AG09309 (cell line): ENCODE measurements around the gene FSHR.

Experiments
- DNase-seq: peaks from one replicate; pipeline ENCODE4 v3.0.0-alpha.2; 2010; ENCODE audit warnings: low read depth
- H3K4me3 ChIP-seq: 2 replicates; pipeline ENCODE4 v1.5.1; 2011; ENCODE audit warnings: mild to moderate bottlenecking, low read depth, low read length, moderate library complexity; ENCODE audit not compliant: control insufficient read depth
- CTCF ChIP-seq: IDR thresholded peaks from 2 replicates; pipeline ENCODE4 v1.5.1; 2011; ENCODE audit warnings: mild to moderate bottlenecking, low read depth, low read length, inconsistent platforms; ENCODE audit not compliant: insufficient read depth, control insufficient read depth; ENCODE audit errors: missing control alignments

Gene FSHR

GRCh38 chr2:48968011-48968410 lies 186.3 kb downstream of the FSHR start:
- TF ChIP-seq CTCF = no peak

GRCh38 chr2:48965204-48965603 lies 189.1 kb downstream of the FSHR start:
- no peak overlapping the region for H3K4me3 ChIP-seq
- TF ChIP-seq CTCF = no peak
- no peak for DNase-seq

More at GRCh38 chr2:48968011-48968410, 186.3 kb downstream of the FSHR start:
- no peak overlapping the region for H3K4me3 ChIP-seq
- DNase-seq = no peak

DNA sequence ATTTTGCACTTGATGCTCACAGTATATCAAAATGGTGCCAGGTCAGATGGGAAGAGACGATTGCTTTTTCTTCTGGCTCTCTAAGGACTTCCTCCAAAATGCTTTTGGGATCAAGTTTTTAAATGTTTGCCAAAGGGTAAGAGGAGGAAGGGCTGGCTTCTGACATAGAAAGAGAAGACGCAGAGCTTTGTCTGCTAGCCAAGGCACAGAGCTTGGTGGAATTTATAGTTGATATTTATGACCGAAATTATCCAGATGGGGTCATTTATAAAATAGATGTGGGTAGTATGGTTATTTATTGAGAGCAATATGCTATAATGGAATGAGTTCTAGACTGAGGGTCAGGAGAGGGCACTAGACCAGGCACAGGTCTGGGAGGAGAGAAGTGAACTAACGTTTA lies 193.3 kb downstream of the FSHR start:
- no peak for TF ChIP-seq CTCF
- no peak overlapping the region for H3K4me3 ChIP-seq

GRCh38 chr2:48954935-48955334 lies 199.4 kb downstream of the FSHR start:
- no peak for DNase-seq
- no peak for TF ChIP-seq CTCF

More for the DNA sequence above, 193.3 kb downstream of the FSHR start:
- DNase-seq = no peak

GRCh38 chr2:48954311-48954710 lies 200.0 kb downstream of the FSHR start:
- TF ChIP-seq CTCF = no peak
- H3K4me3 ChIP-seq = no peak overlapping the region
- no peak for DNase-seq

More at GRCh38 chr2:48954935-48955334, 199.4 kb downstream of the FSHR start:
- H3K4me3 ChIP-seq = no peak overlapping the region

DNA sequence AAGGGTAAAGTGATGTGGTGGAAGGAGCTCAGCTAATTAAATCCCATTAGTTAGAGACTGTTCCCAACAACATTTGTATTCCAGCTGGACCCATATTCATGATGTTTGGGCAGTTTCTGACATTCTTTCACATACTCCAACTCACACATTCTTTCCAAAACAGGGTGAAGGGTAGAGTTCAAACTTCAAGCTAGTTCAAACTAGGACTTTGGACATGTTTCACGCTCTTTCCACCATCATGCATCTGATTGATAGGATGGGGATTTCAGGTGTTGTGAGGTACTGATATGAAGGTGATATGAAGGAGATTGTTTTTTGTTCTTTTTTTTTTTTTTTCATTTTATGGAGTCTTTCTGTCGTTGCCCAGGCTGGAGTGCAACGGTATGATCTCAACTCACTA lies 201.7 kb downstream of the FSHR start:
- no peak for TF ChIP-seq CTCF
- no peak for DNase-seq
- H3K4me3 ChIP-seq = no peak overlapping the region

DNA sequence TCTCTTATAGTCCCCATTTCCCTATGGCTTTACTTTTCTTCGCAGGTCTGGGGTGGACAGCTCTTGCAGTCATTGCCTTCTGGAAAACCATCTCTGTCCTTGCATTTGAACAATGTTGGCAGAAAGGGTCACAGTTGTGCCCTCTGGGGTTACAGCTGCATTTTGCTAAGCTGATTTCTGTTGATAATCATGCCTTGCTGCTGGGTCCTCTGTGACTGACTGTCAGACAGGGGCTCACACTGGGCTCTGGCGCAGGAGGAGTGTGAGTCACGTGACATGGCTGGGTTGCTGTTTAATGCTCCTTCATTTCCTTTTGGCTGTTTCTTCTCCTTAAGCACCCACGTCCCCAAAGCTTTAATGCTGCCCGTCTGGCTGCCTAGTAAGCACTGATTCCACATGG lies 202.2 kb downstream of the FSHR start:
- no peak for DNase-seq
- no peak overlapping the region for H3K4me3 ChIP-seq
- TF ChIP-seq CTCF = no peak
